GM21619 (cell line): ENCODE results near the gene DAGLB.
"Not testable (repeated sequence)": the region's sequence is repeated elsewhere in the genome, so short reads cannot be mapped to it uniquely, and the experiment has no call there.

Source experiments
- ATAC-seq: cut with Tn5 transposase; IDR thresholded peaks from one replicate; pipeline ENCODE4 v1.9.1; 2021; ENCODE audit not compliant: unreplicated experiment

Gene DAGLB

GRCh38 chr7:6378556-6378955 is 69.2 kb downstream of the DAGLB start:
- not testable (repeated sequence) for ATAC-seq

GRCh38 chr7:6376820-6377219 is 70.9 kb downstream of the DAGLB start:
- ATAC-seq = no peak

- ATAC-seq = no peak
Observed at GRCh38 chr7:6375348-6376101, 72.2 kb downstream of the DAGLB start.

- ATAC-seq = no peak
Observed at GRCh38 chr7:6367701-6368211, 80.0 kb downstream of the DAGLB start.

GRCh38 chr7:6365451-6365850 is 82.3 kb downstream of the DAGLB start:
- no peak for ATAC-seq

GRCh38 chr7:6360841-6361240 is 86.9 kb downstream of the DAGLB start:
- no peak for ATAC-seq

- ATAC-seq = no peak
Observed at GRCh38 chr7:6359734-6360133, 88.0 kb downstream of the DAGLB start.
